Muscle of leg (tissue), 11 donors: ENCODE results near the gene TREH. TPM values are rescaled to one million over a fixed set of nuclear protein-coding genes. Genes with fewer than 3 reads are reported as not detected.

Source experiments
- DNase-seq: peaks from one replicate; pipeline ENCODE4 v3.0.0; 2013
- H3K27ac ChIP-seq: one replicate; pipeline ENCODE4 v1.5.1; 2013; ENCODE audit warnings: mild to moderate bottlenecking, low read length, control low read depth
- H3K27me3 ChIP-seq: one replicate; pipeline ENCODE4 v1.6.1; 2013; ENCODE audit warnings: low read length; ENCODE audit not compliant: control insufficient read depth, insufficient read depth
- H3K36me3 ChIP-seq: one replicate; pipeline ENCODE4 v1.6.1; 2013; ENCODE audit warnings: low read length; ENCODE audit not compliant: control insufficient read depth, insufficient read depth
- H3K4me1 ChIP-seq: one replicate; pipeline ENCODE4 v1.6.1; 2013; ENCODE audit warnings: low read length; ENCODE audit not compliant: control insufficient read depth, insufficient read depth
- H3K4me3 ChIP-seq: one replicate; pipeline ENCODE4 v1.5.1; 2013; ENCODE audit warnings: low read length, control low read depth
- H3K9me3 ChIP-seq: replicated peaks from 2 replicates; pipeline ENCODE4 v1.6.1; 2013; ENCODE audit warnings: low read depth, low read length; ENCODE audit not compliant: control insufficient read depth
- WGBS: methylation state at CpG from one replicate; pipeline ENCODE4 v1.1.5; 2013; ENCODE audit warnings: missing lambda C conversion rate; ENCODE audit not compliant: insufficient coverage; 5-methylcytosine and 5-hydroxymethylcytosine counted together
- polyA plus RNA-seq, 8 donors: library from polyadenylated mRNA; unstranded; fragments of 120-200 nt; gene quantifications; one replicate each; pipeline versions ENCODE4 v1.2.1 to v1.2.3, GENCODE V29; 2013; ENCODE audit warnings: inconsistent platforms in 1 of 8, low replicate concordance in 1 of 8; ENCODE audit not compliant: insufficient read length in 8 of 8, insufficient read depth in 1 of 8
- total RNA-seq: library from RNA; stranded (reverse); fragments of 120-200 nt; gene quantifications from one replicate; pipeline ENCODE4 v1.2.4, GENCODE V29; 2013

TREH gene
- total and polyA plus RNA-seq, 9 donors, result under 0.01 to 5.6 (median 0.22) TPM

DNA sequence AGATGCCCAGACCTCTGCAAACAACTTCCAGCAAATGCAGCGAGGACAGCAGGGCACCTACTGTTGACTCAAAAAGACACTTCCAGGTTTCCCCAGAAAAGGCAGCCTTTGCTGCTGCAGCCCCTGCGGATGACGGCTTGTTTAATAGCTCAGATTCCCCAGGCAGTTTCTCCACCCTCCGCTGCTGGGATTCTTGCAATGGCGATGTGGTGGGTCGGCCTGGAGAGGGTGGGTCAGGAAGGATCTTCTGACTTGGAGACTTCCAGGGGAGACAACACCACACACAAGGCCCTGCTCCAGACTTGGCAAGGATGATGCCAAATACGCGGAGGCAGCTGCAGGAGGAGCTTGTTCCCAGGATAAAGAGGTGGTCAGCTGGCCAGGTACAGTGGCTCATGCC lies 17.9 kb upstream of the TREH start:
- no peak overlapping the region for H3K4me3 ChIP-seq
- no peak for DNase-seq
- H3K27ac ChIP-seq, result no peak overlapping the region
- peaks cover 1% of the 10 kb centered on the region for H3K4me1 ChIP-seq
- 42% methylated on average over 5 of the region's 8 CpGs for WGBS
- no peaks in the 10 kb centered on the region for H3K36me3 ChIP-seq
- H3K27me3 ChIP-seq, result no peaks in the 10 kb centered on the region
- H3K9me3 ChIP-seq, result peaks cover 4% of the 10 kb centered on the region

DNA sequence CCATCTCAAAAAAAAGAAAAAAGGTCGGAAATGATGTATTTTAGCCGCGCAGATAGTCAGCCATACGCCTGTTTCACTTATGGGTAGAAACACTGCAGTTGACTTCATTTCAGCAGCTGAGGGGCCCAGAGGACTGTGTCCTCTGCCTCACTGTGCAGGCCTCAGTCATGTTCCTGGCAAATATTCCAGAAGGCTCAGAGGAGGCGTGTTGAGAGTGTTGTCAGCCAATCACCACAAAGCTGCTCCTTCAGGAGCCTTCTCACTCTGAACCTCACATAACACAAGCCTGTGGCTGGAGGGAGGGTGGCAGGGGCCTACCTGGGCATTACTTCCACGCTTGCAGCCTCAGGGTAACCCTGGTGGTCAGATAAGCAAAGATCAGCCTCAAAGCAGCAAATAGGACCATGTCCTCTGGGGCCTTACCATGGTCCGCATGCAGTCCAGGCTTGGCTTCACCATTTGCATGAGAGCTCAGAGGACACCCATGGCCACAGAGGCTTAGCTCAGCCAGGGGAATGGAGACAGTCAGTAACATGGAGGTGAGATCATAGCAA lies 17.3 kb upstream of the TREH start:
- H3K27me3 ChIP-seq, result no peaks in the 10 kb centered on the region
- H3K36me3 ChIP-seq, result no peaks in the 10 kb centered on the region
- H3K4me3 ChIP-seq, result no peak overlapping the region
- peak; percentile 30 for DNase-seq
- peaks cover 3% of the 10 kb centered on the region for H3K4me1 ChIP-seq
- 58% methylated on average over 4 of the region's 7 CpGs for WGBS
- H3K27ac ChIP-seq, result no peak overlapping the region
- peaks cover 4% of the 10 kb centered on the region for H3K9me3 ChIP-seq

DNA sequence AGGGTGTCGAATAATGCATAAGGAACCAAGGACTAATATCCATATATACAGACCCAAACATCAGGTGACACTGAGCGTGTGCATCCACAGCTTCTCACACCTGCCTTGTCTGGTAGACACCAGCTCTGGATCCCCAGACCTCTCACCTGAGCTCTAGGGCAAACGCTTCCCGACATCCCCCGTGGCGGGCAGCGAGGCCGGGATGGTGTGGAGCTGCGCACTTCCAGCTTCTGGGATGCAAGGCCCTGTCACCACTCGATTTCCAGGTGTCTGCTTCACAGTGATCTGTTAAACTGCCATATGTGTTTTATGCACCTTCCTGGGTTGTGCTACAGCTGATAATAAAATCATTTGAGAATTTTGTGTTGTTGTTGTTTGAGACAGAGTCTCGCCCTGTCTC lies 15.3 kb upstream of the TREH start:
- no peak overlapping the region for H3K4me3 ChIP-seq
- no peak overlapping the region for H3K27ac ChIP-seq
- H3K9me3 ChIP-seq, result no peaks in the 10 kb centered on the region
- H3K36me3 ChIP-seq, result no peaks in the 10 kb centered on the region
- no peak for DNase-seq
- H3K27me3 ChIP-seq, result no peaks in the 10 kb centered on the region
- WGBS, result 84% methylated on average over 9 of the region's 11 CpGs
- peaks cover 9% of the 10 kb centered on the region for H3K4me1 ChIP-seq

DNA sequence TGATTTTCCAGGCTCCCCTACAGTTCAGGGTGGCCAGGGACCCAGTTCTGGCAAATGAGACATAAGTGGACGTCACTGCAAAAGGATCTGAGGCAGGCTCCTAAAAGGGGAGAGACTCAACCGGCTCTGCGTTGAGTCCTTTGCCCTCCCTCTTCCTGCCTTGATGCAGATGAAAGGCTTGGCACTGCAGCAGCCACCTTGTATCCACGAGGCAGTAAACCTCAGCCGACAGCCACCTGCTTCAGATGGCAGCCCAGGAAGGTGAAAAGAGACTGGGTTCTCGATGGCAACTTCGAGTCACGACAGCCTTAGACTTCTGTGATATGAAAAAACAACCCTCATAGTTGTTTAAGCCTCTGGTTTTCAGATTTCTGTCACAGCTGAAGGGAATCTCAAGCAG lies 14.7 kb upstream of the TREH start:
- DNase-seq, result no peak
- Histone ChIP-seq H3K4me3 (no peak overlapping the region), H3K27me3 (no peaks in the 10 kb centered on the region), H3K9me3 (no peaks in the 10 kb centered on the region), H3K4me1 (peaks cover 14% of the 10 kb centered on the region), H3K27ac (no peak overlapping the region), H3K36me3 (no peaks in the 10 kb centered on the region)
- 84% methylated on average over 8 of the region's 8 CpGs for WGBS

DNA sequence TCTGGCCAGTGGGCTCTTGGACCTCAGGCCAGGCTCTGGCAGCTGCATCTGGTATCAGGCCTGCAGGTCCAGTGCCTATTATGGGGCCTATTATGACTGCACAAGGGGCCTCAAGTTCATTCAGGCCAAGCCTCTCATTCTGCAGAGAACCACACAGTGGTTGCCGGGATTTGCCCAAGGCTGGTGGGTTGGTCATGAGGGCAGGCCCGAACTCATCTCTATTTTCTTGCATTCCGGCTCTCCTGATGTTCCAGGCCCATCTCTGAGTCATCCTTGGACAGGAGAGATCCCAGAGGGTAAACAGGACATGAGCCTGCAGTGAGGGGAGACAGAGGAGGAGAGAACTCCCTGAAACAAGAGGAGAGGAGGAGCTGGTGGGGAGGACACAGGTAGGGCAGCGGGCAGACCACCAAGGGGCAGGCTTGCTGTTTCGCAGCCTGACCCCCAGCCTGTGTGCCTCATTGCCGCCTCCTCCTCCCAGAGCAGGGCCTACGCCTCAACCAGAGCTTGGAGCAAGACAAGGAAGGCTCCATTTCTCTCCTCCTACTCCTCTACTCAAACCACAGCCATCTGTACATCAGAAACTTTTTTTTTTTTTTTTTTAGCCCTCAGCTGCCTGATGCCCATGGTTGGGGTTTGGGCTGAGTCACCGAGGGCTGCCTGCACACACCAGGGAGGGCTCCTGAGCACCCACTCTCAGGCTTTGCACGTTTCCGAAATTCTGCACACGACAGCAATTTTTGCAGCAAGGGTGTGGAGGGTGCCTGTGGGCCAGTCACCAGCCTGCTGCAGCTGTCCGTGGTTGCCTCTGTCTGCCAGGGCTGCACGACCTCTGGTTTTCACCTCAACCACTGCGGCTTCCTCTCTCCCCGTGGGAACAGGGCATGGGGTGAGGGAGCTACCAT lies 12.7 kb upstream of the TREH start:
- WGBS, result 59% methylated on average over 9 of the region's 15 CpGs
- H3K4me1 ChIP-seq, result peaks cover 15% of the 10 kb centered on the region
- H3K27me3 ChIP-seq, result no peaks in the 10 kb centered on the region
- H3K9me3 ChIP-seq, result no peaks in the 10 kb centered on the region
- no peak overlapping the region for H3K27ac ChIP-seq
- DNase-seq, result no peak
- no peak overlapping the region for H3K4me3 ChIP-seq
- H3K36me3 ChIP-seq, result no peaks in the 10 kb centered on the region

DNA sequence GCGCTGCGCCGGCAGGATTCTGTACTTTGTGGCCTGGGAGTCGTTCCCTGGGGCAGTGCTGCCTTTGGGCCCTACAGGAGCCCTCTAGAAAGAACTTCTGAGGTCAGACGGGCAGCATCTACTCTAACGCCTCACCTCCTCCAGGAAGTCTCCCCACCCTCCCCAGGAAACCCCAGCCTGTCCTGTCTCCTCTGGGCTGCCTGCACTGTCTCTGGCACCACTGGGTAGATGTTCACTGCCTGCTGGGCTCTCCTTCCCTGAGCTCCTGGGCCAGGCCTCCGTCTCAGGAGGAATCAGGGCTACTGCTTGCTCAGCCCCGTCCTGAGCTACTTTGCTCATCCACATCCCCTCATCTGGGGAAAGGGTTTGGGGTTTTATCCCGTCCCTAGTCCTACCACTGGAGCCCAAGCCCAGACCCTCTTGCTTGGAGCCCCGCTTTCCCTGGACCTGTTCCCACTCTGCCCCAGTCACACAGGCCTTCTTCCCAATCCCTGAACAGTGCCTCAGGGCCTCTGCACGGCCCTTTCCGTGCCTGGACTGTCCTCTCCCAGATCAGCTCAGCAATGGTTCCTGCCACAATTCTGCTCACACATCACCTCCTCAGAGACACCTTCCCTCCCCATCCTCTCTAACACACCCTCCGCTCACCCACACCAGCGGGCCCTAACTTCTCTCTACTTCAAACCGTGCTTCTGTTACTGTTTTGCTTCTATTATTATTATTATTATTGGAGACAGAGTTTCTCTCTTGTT lies 11.3 kb upstream of the TREH start:
- Histone ChIP-seq H3K27me3 (no peaks in the 10 kb centered on the region), H3K4me1 (peaks cover 15% of the 10 kb centered on the region), H3K36me3 (no peaks in the 10 kb centered on the region), H3K4me3 (no peak overlapping the region), H3K27ac (no peak overlapping the region), H3K9me3 (no peaks in the 10 kb centered on the region)
- DNase-seq, result no peak
- 70% methylated on average over 11 of the region's 15 CpGs for WGBS

DNA sequence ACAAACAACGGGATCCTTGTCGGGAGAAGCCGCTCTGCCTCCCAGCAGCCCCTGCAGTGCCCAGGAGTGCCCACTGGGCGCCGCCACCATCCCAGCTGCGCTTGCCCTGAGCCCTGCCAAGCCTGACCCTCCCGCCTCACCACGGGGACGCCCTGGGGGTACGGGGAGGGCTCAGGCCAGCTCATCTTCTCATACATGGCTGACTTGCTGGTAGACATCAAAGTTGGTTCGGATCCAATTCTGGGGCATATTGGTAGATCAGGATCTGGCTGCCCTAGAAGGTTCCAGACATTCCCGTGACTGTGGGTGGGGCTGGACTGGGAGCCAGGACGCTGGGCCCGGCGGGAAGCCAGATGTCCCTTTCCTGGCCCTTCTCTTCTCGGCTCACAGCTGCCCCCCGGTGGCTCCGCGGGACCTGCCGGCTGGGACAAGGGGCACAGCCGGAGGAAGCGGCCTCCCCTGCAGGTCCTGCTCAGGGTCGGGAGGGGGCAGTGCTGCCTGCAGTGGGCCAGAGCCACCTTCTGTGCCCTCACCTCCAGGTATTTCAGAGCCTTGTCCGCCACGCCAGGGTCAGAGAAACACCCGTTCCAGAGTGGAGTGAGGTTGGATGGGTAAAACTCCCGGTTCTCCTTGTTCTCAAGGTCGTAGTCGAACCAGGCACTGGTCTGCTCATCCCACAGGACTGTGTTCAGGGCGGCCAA lies 10.6 kb upstream of the TREH start:
- DNase-seq, result peak; percentile 94
- H3K4me1 ChIP-seq, result peaks cover 15% of the 10 kb centered on the region
- H3K36me3 ChIP-seq, result no peaks in the 10 kb centered on the region
- H3K27ac ChIP-seq, result peak overlapping the region; percentile 82
- H3K27me3 ChIP-seq, result no peaks in the 10 kb centered on the region
- no peaks in the 10 kb centered on the region for H3K9me3 ChIP-seq
- peak overlapping the region; percentile 52 for H3K4me3 ChIP-seq
- WGBS, result 3% methylated on average over 30 of the region's 30 CpGs

DNA sequence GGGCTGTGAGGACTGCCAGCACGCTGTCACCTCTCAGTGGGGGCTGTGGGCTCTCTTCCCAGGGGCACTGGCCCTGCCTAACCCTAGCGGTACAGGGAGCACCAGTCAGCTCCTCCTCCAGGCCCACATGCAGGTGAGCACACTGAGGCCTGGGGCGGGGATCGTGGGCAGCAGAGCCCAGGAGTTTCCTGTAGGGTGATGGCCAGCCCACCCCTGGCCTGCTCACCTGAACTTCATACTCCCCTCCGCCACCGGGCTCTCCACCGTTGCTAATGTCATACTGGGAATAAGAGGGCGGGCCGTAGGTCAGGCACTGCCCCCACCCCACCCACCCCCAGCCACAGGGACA lies 10.0 kb upstream of the TREH start:
- Histone ChIP-seq H3K4me3 (peak overlapping the region; percentile 52), H3K4me1 (peaks cover 15% of the 10 kb centered on the region), H3K36me3 (no peaks in the 10 kb centered on the region), H3K27me3 (no peaks in the 10 kb centered on the region), H3K9me3 (no peaks in the 10 kb centered on the region), H3K27ac (no peak overlapping the region)
- DNase-seq, result no peak
- 19% methylated on average over 9 of the region's 9 CpGs for WGBS

DNA sequence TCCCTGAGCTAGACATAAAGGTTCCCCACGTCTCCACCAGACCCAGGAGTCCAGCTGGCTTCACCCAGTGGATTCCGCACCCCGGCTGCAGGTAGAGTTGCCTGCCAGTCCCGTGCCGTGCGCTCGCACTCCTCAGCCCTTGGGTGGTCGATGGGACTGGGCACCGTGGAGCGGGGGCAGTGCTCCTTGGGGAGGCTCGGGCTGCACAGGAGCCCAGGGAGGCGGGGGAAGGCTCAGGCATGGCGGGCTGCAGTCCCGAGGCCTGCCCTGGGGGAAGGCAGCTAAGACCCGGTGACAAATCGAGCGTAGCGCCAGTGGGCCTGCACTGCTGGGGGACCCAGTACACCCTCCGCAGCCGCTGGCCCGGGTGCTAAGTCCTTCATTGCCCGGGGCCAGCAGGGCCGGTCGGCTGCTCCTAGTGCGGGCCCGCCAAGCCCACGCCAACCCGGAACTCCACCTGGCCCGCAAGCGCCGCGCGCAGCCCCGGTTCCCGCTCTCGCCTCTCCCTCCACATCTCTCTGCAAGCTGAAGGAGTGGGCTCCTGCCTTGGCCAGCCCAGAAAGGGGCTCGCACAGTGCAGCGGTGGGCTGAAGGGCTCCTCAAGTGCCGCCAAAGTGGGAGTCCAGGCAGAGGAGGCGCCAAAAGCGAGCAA lies 9.5 kb upstream of the TREH start:
- Histone ChIP-seq H3K9me3 (no peaks in the 10 kb centered on the region), H3K36me3 (no peaks in the 10 kb centered on the region), H3K27ac (no peak overlapping the region), H3K27me3 (no peaks in the 10 kb centered on the region), H3K4me1 (peaks cover 15% of the 10 kb centered on the region), H3K4me3 (no peak overlapping the region)
- DNase-seq, result no peak
- WGBS, result 84% methylated on average over 31 of the region's 41 CpGs
